Activated gamma-delta T cell (primary cell): Measurements from ENCODE around the gene ITPR1.

Experiments used
- DNase-seq: peaks from one replicate; lab custom pipeline; 2025; lab: John Stamatoyannopoulos, UW

The ITPR1 gene

GRCh38 chr3:4852780-4853748 is 359.9 kb downstream of the ITPR1 start:
- DNase-seq, result no peak

GRCh38 chr3:4853749-4854140 is 360.6 kb downstream of the ITPR1 start:
- no peak for DNase-seq

DNA sequence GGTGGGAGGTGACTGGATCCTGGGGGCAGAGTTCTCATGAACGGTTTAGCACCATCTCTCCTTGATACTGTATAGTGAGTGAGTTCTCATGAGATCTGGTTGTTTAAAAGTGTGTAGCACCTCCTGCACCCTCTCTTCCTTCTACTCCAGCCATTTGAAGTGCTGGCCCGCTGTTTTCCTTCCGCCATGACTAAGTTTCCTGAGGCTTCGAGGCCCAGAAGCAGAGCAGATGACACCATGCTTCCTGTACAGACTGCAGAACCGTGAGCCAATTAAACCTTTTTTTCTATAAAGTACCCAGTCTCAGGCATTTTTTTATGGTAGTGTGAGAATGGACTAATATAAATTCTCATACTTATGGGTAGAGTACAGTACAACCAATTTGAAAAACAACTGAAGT is 362.5 kb downstream of the ITPR1 start:
- DNase-seq, result no peak

DNA sequence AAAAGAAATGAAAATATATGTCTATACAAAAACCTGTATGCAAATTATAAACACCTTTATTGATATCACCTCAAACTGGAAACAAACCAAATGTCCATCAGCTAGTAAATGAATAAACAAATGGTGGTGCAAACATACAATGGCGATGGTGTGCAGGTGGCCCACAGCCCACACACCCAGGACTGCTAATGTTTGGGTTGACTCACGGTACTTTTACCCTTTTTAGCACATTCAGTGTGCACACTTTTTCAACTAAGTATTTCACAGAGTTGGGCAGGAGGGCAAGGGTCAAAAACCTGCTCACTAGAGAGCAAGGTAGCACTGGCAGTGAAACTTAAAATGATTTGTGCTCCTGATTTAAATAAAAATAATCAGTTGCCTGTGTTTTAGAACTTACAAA is 363.0 kb downstream of the ITPR1 start:
- no peak for DNase-seq

- DNase-seq, result no peak
Observed at GRCh38 chr3:4856564-4856963, 363.4 kb downstream of the ITPR1 start.

DNA sequence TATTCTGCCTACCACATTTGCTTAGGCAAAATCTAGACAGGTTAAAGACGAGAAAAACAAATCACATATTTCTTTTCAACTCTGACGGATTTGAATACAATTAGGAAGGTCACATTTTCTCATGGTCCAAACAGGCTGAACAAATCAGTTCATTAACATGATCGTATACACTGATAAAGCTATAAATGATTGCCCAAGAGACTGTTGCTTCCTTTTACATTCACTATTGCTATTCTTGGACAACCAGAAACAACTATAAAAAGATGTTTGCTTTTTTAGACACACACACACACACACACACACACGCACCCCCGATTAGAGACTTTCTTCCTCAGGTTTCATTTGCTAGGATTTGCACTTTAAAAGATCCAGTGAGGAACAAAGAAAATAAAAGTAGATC is 363.8 kb downstream of the ITPR1 start:
- DNase-seq, result no peak

- DNase-seq, result no peak
Observed at GRCh38 chr3:4859788-4860187, 366.6 kb downstream of the ITPR1 start.

GRCh38 chr3:4862973-4863372 is 369.8 kb downstream of the ITPR1 start:
- no peak for DNase-seq

DNA sequence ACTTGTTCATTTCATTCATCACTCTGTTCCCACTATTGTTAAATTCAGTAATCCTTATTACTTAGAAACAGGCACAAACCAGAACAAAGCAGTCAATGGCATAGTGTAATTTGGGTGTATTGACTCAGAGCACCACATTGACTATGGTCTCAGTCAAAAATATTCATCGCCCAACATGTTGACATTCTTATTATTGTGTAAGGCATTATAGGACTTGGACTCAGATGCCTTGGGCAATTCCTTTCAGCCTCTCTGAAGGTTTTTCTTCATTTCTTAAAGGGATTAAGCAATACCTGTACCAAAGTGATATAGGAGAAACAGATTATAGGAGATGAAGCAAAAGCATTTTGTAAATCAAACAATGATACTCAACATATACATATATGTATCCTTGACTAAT is 371.4 kb downstream of the ITPR1 start:
- DNase-seq, result no peak

GRCh38 chr3:4865714-4866113 is 372.6 kb downstream of the ITPR1 start:
- no peak for DNase-seq

GRCh38 chr3:4866866-4867265 is 373.7 kb downstream of the ITPR1 start:
- no peak for DNase-seq

DNA sequence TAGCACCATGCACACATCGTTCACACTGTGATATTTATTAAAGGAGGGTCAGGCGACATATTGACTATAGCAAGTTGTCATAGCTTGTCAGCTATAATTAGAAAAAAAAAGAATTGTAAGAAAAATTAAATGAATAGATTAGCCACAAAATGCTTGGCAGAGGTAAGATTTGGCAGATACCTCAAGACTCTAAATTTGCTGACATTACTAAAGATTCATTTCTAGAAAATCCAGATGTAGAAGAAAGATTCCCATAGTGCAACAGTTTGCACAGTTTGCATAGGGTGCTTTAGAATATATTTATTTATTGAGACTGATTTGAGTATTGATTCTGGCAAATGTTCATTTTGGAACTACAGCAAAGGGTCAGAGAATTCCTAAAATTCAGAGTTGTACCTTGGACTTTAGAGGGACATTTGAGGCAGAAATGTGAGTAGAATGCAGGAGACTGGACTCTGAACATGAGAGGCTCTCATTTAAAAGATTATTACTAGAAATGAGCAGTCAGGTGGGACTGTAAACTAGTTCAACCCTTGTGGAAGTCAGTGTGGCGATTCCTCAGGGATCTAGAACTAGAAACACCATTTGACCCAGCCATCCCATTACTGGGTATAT is 384.1 kb downstream of the ITPR1 start:
- no peak for DNase-seq

- DNase-seq, result no peak
Observed at GRCh38 chr3:4880850-4881249, 387.7 kb downstream of the ITPR1 start.

- DNase-seq, result no peak
Observed at GRCh38 chr3:4882548-4882947, 389.4 kb downstream of the ITPR1 start.

GRCh38 chr3:4883011-4883410 is 389.9 kb downstream of the ITPR1 start:
- DNase-seq, result no peak

DNA sequence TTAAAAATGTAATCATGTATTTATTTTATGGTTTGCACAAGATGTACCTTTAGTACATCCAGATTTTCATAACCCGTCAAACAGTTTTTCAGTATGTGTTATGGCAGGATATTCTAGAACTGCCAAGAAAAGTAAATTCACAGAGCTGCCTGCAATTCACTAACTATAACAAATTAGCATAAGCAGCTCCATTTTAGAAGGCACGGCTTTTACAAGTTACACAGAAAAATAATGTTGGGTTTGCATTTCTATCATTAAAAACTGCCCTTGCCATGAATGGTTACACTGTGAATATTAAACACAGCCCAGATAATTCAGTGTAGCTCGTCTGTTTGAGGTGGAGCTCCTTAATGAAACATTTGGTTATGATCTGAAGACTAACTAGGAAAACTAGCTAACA is 391.7 kb downstream of the ITPR1 start:
- no peak for DNase-seq

- DNase-seq, result no peak
Observed at GRCh38 chr3:4885316-4885715, 392.2 kb downstream of the ITPR1 start.

- no peak for DNase-seq
Observed at GRCh38 chr3:4886448-4886847, 393.3 kb downstream of the ITPR1 start.

- DNase-seq, result no peak
Observed at GRCh38 chr3:4887177-4887576, 394.0 kb downstream of the ITPR1 start.

DNA sequence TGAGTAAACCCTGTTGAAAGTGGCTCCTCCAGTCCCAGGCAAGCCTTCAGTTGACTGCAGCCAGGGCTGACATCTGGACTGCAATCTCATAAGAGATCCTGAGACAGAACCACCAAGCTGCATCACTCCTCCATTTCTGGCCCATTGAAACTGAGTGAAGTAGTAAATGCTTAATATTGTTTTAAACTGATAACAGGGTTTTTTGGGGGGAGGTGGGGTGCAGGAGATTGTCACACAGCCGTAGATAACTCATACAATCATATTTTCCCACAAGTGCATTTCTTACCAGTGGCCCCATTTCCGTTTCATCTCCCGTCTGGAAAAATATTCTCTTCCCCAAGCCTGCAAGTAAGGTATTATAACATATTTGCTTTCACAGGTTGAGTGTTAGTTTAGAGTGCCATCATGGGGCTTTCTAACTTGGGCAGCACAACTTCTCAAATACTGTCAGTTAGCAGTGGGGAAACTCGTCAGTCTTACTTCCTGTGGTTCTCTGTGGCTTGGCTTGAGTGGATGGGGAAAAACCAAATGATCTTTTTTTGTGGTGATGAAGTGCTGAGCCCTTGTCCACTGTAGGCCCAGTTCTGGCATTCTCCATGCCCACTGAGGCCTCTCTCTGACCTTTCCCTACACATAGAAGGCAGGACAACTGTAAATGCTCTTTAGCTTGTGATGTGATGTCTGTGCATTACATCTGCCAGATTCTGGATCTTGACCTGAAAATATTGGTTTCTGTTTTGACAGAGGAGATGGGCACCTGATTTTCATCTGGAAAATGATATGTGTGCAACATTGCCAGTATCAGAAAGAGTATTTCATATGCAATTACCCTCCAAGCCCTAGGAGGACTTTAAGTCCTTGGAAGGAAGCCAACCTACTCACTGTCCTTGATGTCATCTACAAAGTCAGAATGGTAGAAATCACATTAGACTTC is 396.0 kb downstream of the ITPR1 start:
- DNase-seq, result no peak

DNA sequence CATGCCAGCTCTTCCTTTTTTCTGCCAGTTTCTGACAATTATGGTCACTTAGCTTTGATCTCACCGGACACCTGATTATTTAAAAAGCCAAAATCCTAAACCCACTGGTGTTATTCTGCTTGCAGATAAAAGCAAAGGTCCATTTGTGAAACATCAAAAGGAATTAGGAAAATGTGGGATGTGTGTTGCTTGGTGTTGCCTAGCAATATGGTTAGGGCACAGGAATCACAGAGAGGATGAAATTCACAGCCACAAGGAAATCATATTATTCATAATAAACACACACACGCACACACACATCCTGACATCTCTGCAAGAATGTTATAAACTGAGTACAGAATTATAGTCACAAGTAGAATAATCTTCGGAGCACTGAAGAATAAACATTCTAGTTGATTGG is 396.7 kb downstream of the ITPR1 start:
- no peak for DNase-seq

GRCh38 chr3:4894891-4895530 is 401.9 kb downstream of the ITPR1 start:
- DNase-seq, result no peak
